H1 (cell line): ENCODE measurements around the gene OSBPL9. TPM values are rescaled to one million over a fixed set of nuclear protein-coding genes. Genes with fewer than 3 reads are reported as not detected.

Experiments used
- CTCF ChIA-PET: fragments of 300-600 bp; sonication (Branson Sonifier 250); formaldehyde crosslinking; loops from one replicate; lab custom pipeline; 2021; ENCODE audit not compliant: partially characterized antibody; lab: Charles Lee
- POLR2A ChIA-PET: fragments of 300-600 bp; sonication (Branson Sonifier 250); formaldehyde crosslinking; loops from one replicate; lab custom pipeline; 2021; ENCODE audit warnings: inconsistent platforms; ENCODE audit not compliant: partially characterized antibody; lab: Charles Lee
- DNase-seq, 2 experiments: peaks; one replicate each; pipeline versions ENCODE4 v3.0.0 to v3.0.0-alpha.2; 2010 to 2022; ENCODE audit warnings: low spot score in 2 of 2, low read depth in 1 of 2, mixed read lengths in 1 of 2
- FAIRE-seq: peaks from 2 replicates; lab custom pipeline; 2011; peaks lifted over from hg19 to GRCh38; lab: Jason Lieb, UNC
- H2AFZ ChIP-seq: 2 replicates; pipeline ENCODE4 v1.8.1; 2012; ENCODE audit warnings: low read length, inconsistent platforms
- H2AK5ac ChIP-seq: 2 replicates; pipeline ENCODE4 v1.6.1; 2013; ENCODE audit warnings: low read depth, low read length
- H2BK120ac ChIP-seq: replicated peaks from 2 replicates; pipeline ENCODE3; 2013; ENCODE audit warnings: low read depth, low read length, inconsistent platforms
- H2BK12ac ChIP-seq: 2 replicates; pipeline ENCODE4 v1.6.1; 2013; ENCODE audit warnings: low read depth, low read length
- H2BK15ac ChIP-seq: 2 replicates; pipeline ENCODE4 v1.6.1; 2013; ENCODE audit warnings: low read length
- H2BK20ac ChIP-seq: 2 replicates; pipeline ENCODE4 v1.6.1; 2013; ENCODE audit warnings: low read length
- H2BK5ac ChIP-seq: 2 replicates; pipeline ENCODE4 v1.6.1; 2013; ENCODE audit warnings: low read depth, low read length
- H3K14ac ChIP-seq: 2 replicates; pipeline ENCODE4 v1.6.1; 2013; ENCODE audit warnings: inconsistent platforms; ENCODE audit not compliant: insufficient read length
- H3K18ac ChIP-seq: 2 replicates; pipeline ENCODE4 v1.6.1; 2013; ENCODE audit warnings: low read length; ENCODE audit errors: extremely low read depth
- H3K23ac ChIP-seq: 2 replicates; pipeline ENCODE4 v1.6.1; 2013; ENCODE audit warnings: inconsistent platforms; ENCODE audit not compliant: insufficient read length
- H3K23me2 ChIP-seq: 2 replicates; pipeline ENCODE4 v1.6.1; 2013; ENCODE audit warnings: low read depth, low read length
- H3K27ac ChIP-seq: 2 replicates; pipeline ENCODE4 v1.6.1; 2011; ENCODE audit warnings: low read depth, low read length, inconsistent platforms
- H3K27me3 ChIP-seq, 4 experiments: replicated peaks in 1 of 4; 1 replicate in 1 of 4; 2 replicates in 3 of 4; pipeline versions ENCODE4 v1.6.1 to v1.8.1; 2011 to 2013; ENCODE audit warnings: low read length in 3 of 4, mild to moderate bottlenecking in 3 of 4, inconsistent platforms in 2 of 4, mixed read lengths in 2 of 4, moderate library complexity in 1 of 4; ENCODE audit not compliant: control insufficient read depth in 3 of 4, insufficient read depth in 3 of 4; ENCODE audit errors: extremely low read depth in 1 of 4
- H3K36me3 ChIP-seq, 4 experiments: 2 replicates each; pipeline versions ENCODE4 v1.6.1 to v1.8.1; 2011 to 2013; ENCODE audit warnings: mild to moderate bottlenecking in 4 of 4, low read length in 3 of 4, moderate library complexity in 2 of 4, control low read depth in 1 of 4, inconsistent platforms in 1 of 4; ENCODE audit not compliant: insufficient read depth in 4 of 4, control insufficient read depth in 2 of 4
- H3K4ac ChIP-seq: replicated peaks from 2 replicates; pipeline ENCODE3; 2013; ENCODE audit warnings: low read length, low read depth, mixed read lengths, inconsistent platforms; ENCODE audit not compliant: insufficient read length
- H3K4me1 ChIP-seq, 4 experiments: replicated peaks in 1 of 4; 1 replicate in 1 of 4; 2 replicates in 3 of 4; pipeline versions ENCODE4 v1.6.1 to v1.8.1; 2011 to 2013; ENCODE audit warnings: low read length in 3 of 4, inconsistent platforms in 2 of 4, mixed read lengths in 1 of 4; ENCODE audit not compliant: insufficient read depth in 4 of 4, control insufficient read depth in 3 of 4
- H3K4me2 ChIP-seq, 2 experiments: 2 replicates each; pipeline versions ENCODE4 v1.6.1 to v1.8.1; 2011 to 2013; ENCODE audit warnings: low read depth in 2 of 2, low read length in 2 of 2, control low read depth in 1 of 2, inconsistent platforms in 1 of 2, mild to moderate bottlenecking in 1 of 2; ENCODE audit not compliant: insufficient read depth in 1 of 2
- H3K4me3 ChIP-seq, 4 experiments: fragments of 200-600, 300-600 bp in 1 of 4; sonication (generic), shearing (Covaris generic), sonication (Bioruptor Twin) in 1 of 4; 2 replicates each; pipeline versions ENCODE4 v1.5.1 to v1.8.1; 2011 to 2016; ENCODE audit warnings: low read length in 4 of 4, low read depth in 3 of 4, control low read depth in 2 of 4, inconsistent platforms in 2 of 4, mild to moderate bottlenecking in 2 of 4, mixed read lengths in 1 of 4, moderate library complexity in 1 of 4; ENCODE audit not compliant: insufficient read depth in 2 of 4; ENCODE audit errors: extremely low read depth in 1 of 4
- H3K56ac ChIP-seq: replicated peaks from 2 replicates; pipeline ENCODE3; 2013; ENCODE audit warnings: low read depth, mild to moderate bottlenecking, mixed read lengths, low read length, inconsistent platforms; ENCODE audit not compliant: insufficient read length
- H3K79me1 ChIP-seq: 2 replicates; pipeline ENCODE4 v1.6.1; 2013; ENCODE audit warnings: low read depth, low read length, control low read depth
- H3K79me2 ChIP-seq, 2 experiments: 2 replicates each; pipeline versions ENCODE4 v1.6.1 to v1.8.1; 2012 to 2013; ENCODE audit warnings: low read length in 2 of 2, mild to moderate bottlenecking in 2 of 2, inconsistent platforms in 1 of 2; ENCODE audit not compliant: insufficient read depth in 2 of 2, control insufficient read depth in 1 of 2
- H3K9ac ChIP-seq, 4 experiments: replicated peaks in 1 of 4; 1 replicate in 1 of 4; 2 replicates in 3 of 4; pipeline versions ENCODE4 v1.6.1 to v1.8.1; 2011 to 2013; ENCODE audit warnings: low read depth in 3 of 4, low read length in 3 of 4, control low read depth in 2 of 4, mild to moderate bottlenecking in 2 of 4, moderate library complexity in 2 of 4, inconsistent platforms in 1 of 4; ENCODE audit errors: extremely low read depth in 1 of 4
- H3K9me3 ChIP-seq, 2 experiments: 2 replicates each; pipeline versions ENCODE4 v1.6.1 to v1.8.1; 2012 to 2013; ENCODE audit warnings: mild to moderate bottlenecking in 2 of 2, moderate library complexity in 2 of 2, control low read depth in 1 of 2, inconsistent platforms in 1 of 2, low read depth in 1 of 2, low read length in 1 of 2, mixed read lengths in 1 of 2; ENCODE audit not compliant: insufficient read depth in 2 of 2
- H4K20me1 ChIP-seq, 2 experiments: replicated peaks in 1 of 2; 2 replicates each; pipeline versions ENCODE3 to v1.8.1; 2011 to 2013; ENCODE audit warnings: inconsistent platforms in 2 of 2, low read length in 2 of 2, mild to moderate bottlenecking in 1 of 2; ENCODE audit not compliant: insufficient read depth in 2 of 2, control insufficient read depth in 1 of 2
- H4K5ac ChIP-seq: 2 replicates; pipeline ENCODE4 v1.6.1; 2013; ENCODE audit warnings: low read length, low read depth, mixed read lengths, inconsistent platforms; ENCODE audit not compliant: insufficient read length
- H4K8ac ChIP-seq: 2 replicates; pipeline ENCODE4 v1.8.0; 2013; ENCODE audit warnings: mild to moderate bottlenecking, moderate library complexity, low read length, inconsistent platforms; ENCODE audit not compliant: insufficient read depth; ENCODE audit errors: extremely low read depth
- H4K91ac ChIP-seq: replicated peaks from 2 replicates; pipeline ENCODE3; 2013; ENCODE audit warnings: low read length, mixed read lengths, inconsistent platforms; ENCODE audit not compliant: insufficient read length
- KDM5A ChIP-seq: fragments of 200-600 bp; IDR thresholded peaks from 2 replicates; pipeline ENCODE4 v1.7.1; 2012; ENCODE audit warnings: mild to moderate bottlenecking, low read length, inconsistent platforms, mixed read lengths
- POLR2AphosphoS5 ChIP-seq: IDR thresholded peaks from 2 replicates; pipeline ENCODE4 v1.6.1; 2011; ENCODE audit warnings: low read depth, low read length
- WGBS, 2 experiments: shearing (Covaris generic) in 1 of 2; methylation state at CpG; one replicate each; pipeline versions ENCODE4 v1.1.6 to v1.1.7; 2013 to 2015; ENCODE audit warnings: low lambda C conversion rate in 2 of 2, mixed read lengths in 2 of 2, inconsistent platforms in 1 of 2, low coverage in 1 of 2, missing lambda C conversion rate in 1 of 2; ENCODE audit not compliant: insufficient replicate concordance in 2 of 2, insufficient coverage in 1 of 2, insufficient read length in 1 of 2; ENCODE audit errors: extremely low coverage in 1 of 2, missing lambda C conversion rate in 1 of 2; 5-methylcytosine and 5-hydroxymethylcytosine counted together
- polyA plus RNA-seq, 7 experiments: library from polyadenylated mRNA; depleted of rRNA in 3 of 7; stranded (reverse) in 5 of 7; unstranded in 2 of 7; fragments of >200 nt in 5 of 7; fragments of 200-250 nt in 2 of 7; gene quantifications; 1 replicate in 5 of 7; 2 replicates in 1 of 7; 4 replicates in 1 of 7; pipeline versions ENCODE4 v1.2.1 to v1.2.3, GENCODE V29; 2011 to 2013; ENCODE audit warnings: missing spikeins in 2 of 7, mixed read lengths in 2 of 7
- total RNA-seq: library from RNA; stranded (reverse); fragmentation: NEBNext Ultra II Directional; extraction: Animal tissue kit (Norgen Biotek cat#: 25700); gene quantifications from 2 replicates; pipeline ENCODE4 v1.2.1, GENCODE V29; 2021

The OSBPL9 gene
- total and polyA plus RNA-seq, 2 of the 8 experiments (the other 6 are each of a cell fraction or from before 2014, with no cell fraction given), result 58.2 to 71.6 TPM

GRCh38 chr1:51789342-51789741 is 172.4 kb downstream of the OSBPL9 start:
- H4K91ac ChIP-seq, result no peak overlapping the region
- no peaks in the 10 kb centered on the region for H3K27me3 ChIP-seq
- H2AFZ ChIP-seq, result no peak overlapping the region
- H3K79me2 ChIP-seq, result no peaks in the 10 kb centered on the region
- ChIA-PET CTCF (no interaction called here), POLR2A (interaction anchor here (1.0 kb wide), 1 partner anchor 9 kb away, joined by 4 read pairs; no protein-coding TSS in a partner anchor)
- no peak overlapping the region for H2BK5ac ChIP-seq
- no peak for TF ChIP-seq KDM5A
- 0 out of 2 replicates have a peak, but pooled peaks have one; percentile 3 for TF ChIP-seq POLR2AphosphoS5
- FAIRE-seq (no peak), DNase-seq (no peak)
- H3K4me2 ChIP-seq, result no peak overlapping the region
- no peak overlapping the region for H2AK5ac ChIP-seq
- no peak overlapping the region for H3K4ac ChIP-seq
- no peak overlapping the region for H2BK15ac ChIP-seq
- H4K8ac ChIP-seq, result no peak overlapping the region
- no peak overlapping the region for H3K9ac ChIP-seq
- H3K4me3 ChIP-seq, result no peak overlapping the region
- no peak overlapping the region for H2BK12ac ChIP-seq
- no peak overlapping the region for H4K5ac ChIP-seq
- H3K27ac ChIP-seq, result no peak overlapping the region
- H3K56ac ChIP-seq, result no peak overlapping the region
- H2BK120ac ChIP-seq, result no peak overlapping the region
- H3K9me3 ChIP-seq, result no peaks in the 10 kb centered on the region
- H4K20me1 ChIP-seq, result peaks cover 0 to 5% of the 10 kb centered on the region in 2 experiments
- no peak overlapping the region for H3K14ac ChIP-seq
- H2BK20ac ChIP-seq, result no peak overlapping the region
- H3K23ac ChIP-seq, result no peak overlapping the region
- H3K23me2 ChIP-seq, result no peaks in the 10 kb centered on the region
- no peaks in the 10 kb centered on the region for H3K79me1 ChIP-seq
- WGBS, 2 experiments, result 77% methylated on average over 1 of the region's 1 CpG; no CpG with 5 or more reads in 1 of the 2 experiments
- no peak overlapping the region for H3K18ac ChIP-seq
- peaks cover 27 to 89% (median 71%) of the 10 kb centered on the region in 4 experiments for H3K36me3 ChIP-seq
- H3K4me1 ChIP-seq, result no peaks in the 10 kb centered on the region
